Rectal smooth muscle tissue (tissue), 1 donor: ENCODE results near the gene KHNYN.
"Not testable (repeated sequence)": the region's sequence is repeated elsewhere in the genome, so short reads cannot be mapped to it uniquely, and the experiment has no call there.

Experiments
- H3K27ac ChIP-seq: one replicate; pipeline ENCODE4 v1.7.0; 2013; ENCODE audit warnings: low read depth, low read length, inconsistent platforms
- H3K27me3 ChIP-seq: one replicate; pipeline ENCODE4 v1.7.0; 2013; ENCODE audit warnings: low read length; ENCODE audit not compliant: control insufficient read depth, insufficient read depth
- H3K36me3 ChIP-seq: one replicate; pipeline ENCODE4 v1.7.0; 2013; ENCODE audit warnings: low read length; ENCODE audit not compliant: control insufficient read depth, insufficient read depth
- H3K4me1 ChIP-seq: one replicate; pipeline ENCODE4 v1.7.0; 2013; ENCODE audit warnings: low read length; ENCODE audit not compliant: control insufficient read depth, insufficient read depth
- H3K4me3 ChIP-seq: one replicate; pipeline ENCODE4 v1.7.0; 2013; ENCODE audit warnings: low read length
- H3K9ac ChIP-seq: one replicate; pipeline ENCODE4 v1.7.0; 2013; ENCODE audit warnings: low read length

KHNYN gene

GRCh38 chr14:24438223-24439097 is 8.7 kb downstream of the KHNYN start:
- Histone ChIP-seq H3K4me1 (peaks cover 11% of the 10 kb centered on the region), H3K4me3 (no peak overlapping the region), H3K9ac (no peak overlapping the region), H3K27ac (no peak overlapping the region), H3K36me3 (peaks cover 30% of the 10 kb centered on the region), H3K27me3 (no peaks in the 10 kb centered on the region)

- Histone ChIP-seq H3K4me1 (peaks cover 11% of the 10 kb centered on the region), H3K9ac (no peak overlapping the region), H3K36me3 (peaks cover 27% of the 10 kb centered on the region), H3K27me3 (no peaks in the 10 kb centered on the region), H3K27ac (no peak overlapping the region), H3K4me3 (no peak overlapping the region)
Observed at GRCh38 chr14:24439257-24439656, 9.5 kb downstream of the KHNYN start.

GRCh38 chr14:24439830-24440605 is 10.3 kb downstream of the KHNYN start:
- H3K27ac ChIP-seq, result no peak overlapping the region
- no peak overlapping the region for H3K9ac ChIP-seq

GRCh38 chr14:24440606-24441399 is 11.0 kb downstream of the KHNYN start:
- Histone ChIP-seq H3K4me1 (peaks cover 11% of the 10 kb centered on the region), H3K27ac (no peak overlapping the region), H3K9ac (no peak overlapping the region), H3K4me3 (no peak overlapping the region), H3K36me3 (peaks cover 27% of the 10 kb centered on the region), H3K27me3 (no peaks in the 10 kb centered on the region)

More at GRCh38 chr14:24439830-24440605, 10.3 kb downstream of the KHNYN start:
- no peaks in the 10 kb centered on the region for H3K27me3 ChIP-seq
- no peak overlapping the region for H3K4me3 ChIP-seq
- peaks cover 11% of the 10 kb centered on the region for H3K4me1 ChIP-seq
- peaks cover 27% of the 10 kb centered on the region for H3K36me3 ChIP-seq

DNA sequence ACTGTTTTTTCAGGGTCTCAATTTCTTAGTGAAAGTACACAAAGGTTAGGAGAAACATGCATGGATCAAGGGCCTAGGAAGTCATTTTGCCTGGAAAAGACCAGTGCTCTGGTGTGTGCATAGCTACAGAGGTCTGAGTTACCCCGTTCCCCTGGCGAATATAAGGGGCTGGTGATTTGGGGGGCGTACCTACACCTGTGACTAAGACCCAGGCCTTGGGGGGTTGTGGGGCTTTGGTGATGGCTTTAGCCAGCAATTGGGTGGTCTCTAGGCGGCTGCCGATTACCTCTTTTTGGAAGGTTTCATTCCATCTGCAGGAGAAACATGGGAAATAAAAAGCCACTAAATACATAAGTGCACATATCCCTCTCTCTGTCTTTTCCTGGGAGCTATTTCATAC is 11.7 kb downstream of the KHNYN start:
- Histone ChIP-seq H3K9ac (no peak overlapping the region), H3K27ac (peak overlapping the region; percentile 100), H3K4me1 (peaks cover 10% of the 10 kb centered on the region), H3K4me3 (peak overlapping the region; percentile 95), H3K36me3 (peaks cover 23% of the 10 kb centered on the region), H3K27me3 (no peaks in the 10 kb centered on the region)

DNA sequence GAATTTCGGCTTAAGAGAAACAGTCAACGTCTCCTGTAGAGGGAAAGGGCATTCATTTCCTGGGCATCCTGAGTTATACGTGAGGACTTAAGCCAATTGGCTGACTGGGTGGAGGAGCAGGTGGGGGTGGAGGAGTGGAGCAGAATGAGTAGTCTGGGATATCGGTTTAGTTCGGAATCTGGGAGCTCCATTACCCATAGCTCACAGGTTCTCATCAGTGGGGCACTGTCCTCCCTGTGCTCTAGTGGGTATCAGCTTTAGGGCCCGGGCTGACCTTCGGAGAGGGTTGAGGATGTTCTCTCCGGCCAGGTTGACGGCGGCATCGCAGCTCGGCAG is 12.1 kb downstream of the KHNYN start:
- H3K36me3 ChIP-seq, result peaks cover 22% of the 10 kb centered on the region
- peak overlapping the region; percentile 95 for H3K4me3 ChIP-seq
- H3K9ac ChIP-seq, result no peak overlapping the region
- H3K27ac ChIP-seq, result peak overlapping the region; percentile 100
- peaks cover 8% of the 10 kb centered on the region for H3K4me1 ChIP-seq
- H3K27me3 ChIP-seq, result no peaks in the 10 kb centered on the region

DNA sequence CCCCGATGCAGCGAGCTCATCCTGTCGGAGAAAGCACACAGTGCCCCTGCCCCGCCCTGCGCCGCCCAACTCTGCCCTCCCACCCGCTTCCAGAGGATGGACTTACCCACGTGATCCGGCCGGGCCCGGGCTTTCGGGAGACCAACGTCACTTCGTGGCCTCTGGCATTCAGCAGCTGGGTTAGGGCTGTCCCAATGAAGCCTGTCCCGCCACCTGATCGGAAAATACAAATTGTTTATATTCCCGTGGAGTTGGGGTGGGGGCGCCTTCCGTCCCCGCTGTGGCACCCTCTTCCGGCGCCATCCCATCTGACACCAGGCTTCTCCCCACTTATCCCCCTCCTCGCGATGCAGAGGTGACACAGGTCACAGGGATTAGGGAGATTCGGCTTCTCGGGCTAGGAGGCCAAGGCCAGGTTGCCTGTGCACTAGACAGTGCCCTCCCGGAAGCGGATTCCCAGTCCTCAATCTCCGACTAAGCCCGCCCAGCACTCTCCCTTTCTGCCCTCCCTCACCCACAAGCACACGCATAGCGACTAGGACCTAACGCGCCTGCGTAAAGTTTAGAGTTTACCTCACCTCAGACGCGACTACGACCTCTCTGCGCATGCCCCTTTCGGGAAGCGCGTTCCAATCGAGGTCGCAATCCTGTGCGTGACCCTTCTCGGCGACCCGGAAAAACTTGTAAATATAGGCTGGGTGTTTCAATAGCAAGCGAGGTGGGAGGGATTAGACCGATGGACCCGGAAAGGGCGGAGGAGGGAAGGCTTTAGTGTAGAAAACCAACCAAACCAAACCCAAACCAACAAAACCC is 12.7 kb downstream of the KHNYN start, which contains the start of gene SDR39U1:
TSS of gene SDR39U1 (minus strand) at position 537 of the 813 bp plus-strand sequence. CDS start at position 530, 7 bp downstream.
- peak within 1 kb of the TSS; percentile 100 for H3K27ac ChIP-seq
- peak within 1 kb of the TSS; percentile 98 for H3K9ac ChIP-seq
- peaks cover 16% of the 10 kb centered on the region for H3K36me3 ChIP-seq
- peaks cover 8% of the 10 kb centered on the region for H3K4me1 ChIP-seq
- H3K4me3 ChIP-seq, result peak within 1 kb of the TSS; percentile 95
- no peaks in the 10 kb centered on the region for H3K27me3 ChIP-seq

DNA sequence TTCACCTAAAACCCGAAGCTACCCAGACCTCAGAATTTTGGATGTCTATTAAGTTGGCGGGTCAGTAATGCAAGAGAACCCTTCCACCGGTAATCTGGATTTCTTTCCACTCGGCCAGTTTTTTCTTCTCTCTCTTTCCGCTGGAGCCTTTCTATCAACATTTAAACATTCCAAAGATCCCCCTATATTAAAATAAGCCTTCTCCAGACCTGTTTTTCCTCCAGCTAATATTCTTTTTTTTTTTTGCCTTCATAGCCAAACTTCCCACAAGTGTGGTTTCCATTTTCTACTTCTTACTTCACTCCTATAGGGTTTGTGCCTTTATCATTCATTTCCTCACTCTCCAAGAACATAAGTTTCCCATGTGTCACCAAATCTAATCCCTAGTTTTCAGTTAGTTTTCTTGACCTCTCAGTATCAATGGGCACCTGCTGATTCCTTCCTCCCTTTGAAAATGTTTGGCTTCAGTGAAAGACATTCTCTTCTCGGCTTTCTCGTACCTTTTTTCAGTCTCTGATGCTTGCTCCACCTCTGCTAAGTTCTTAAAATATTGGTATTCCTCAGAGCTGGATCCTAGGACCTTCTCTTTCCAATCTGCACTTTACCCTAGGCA is 13.4 kb downstream of the KHNYN start:
- no peaks in the 10 kb centered on the region for H3K27me3 ChIP-seq
- H3K4me1 ChIP-seq, result peaks cover 8% of the 10 kb centered on the region
- peaks cover 12% of the 10 kb centered on the region for H3K36me3 ChIP-seq
- H3K27ac ChIP-seq, result peak overlapping the region; percentile 100
- H3K4me3 ChIP-seq, result peak overlapping the region; percentile 95
- H3K9ac ChIP-seq, result peak overlapping the region; percentile 43

DNA sequence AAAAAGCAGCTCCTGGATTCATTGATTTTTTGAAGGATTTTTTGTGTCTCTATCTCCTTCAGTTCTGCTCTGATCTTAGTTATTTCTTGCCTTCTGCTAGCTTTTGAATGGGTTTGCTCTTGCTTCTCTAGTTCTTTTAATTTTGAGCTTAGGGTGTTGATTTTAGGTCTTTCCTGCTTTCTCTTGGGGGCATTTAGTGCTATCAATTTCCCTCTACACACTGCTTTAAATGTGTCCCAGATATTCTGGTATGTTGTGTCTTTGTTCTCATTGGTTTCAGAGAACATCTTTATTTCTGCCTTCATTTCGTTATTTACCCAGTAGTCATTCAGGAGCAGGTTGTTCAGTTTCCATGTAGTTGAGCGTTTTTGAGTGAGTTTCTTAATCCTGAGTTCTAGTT is 21.1 kb downstream of the KHNYN start:
- not testable (repeated sequence) for H3K4me3 ChIP-seq, H3K27me3 ChIP-seq, H3K27ac ChIP-seq, H3K36me3 ChIP-seq, H3K9ac ChIP-seq, H3K4me1 ChIP-seq

GRCh38 chr14:24456980-24457379 is 27.2 kb downstream of the KHNYN start:
- no peak overlapping the region for H3K9ac ChIP-seq
- H3K4me3 ChIP-seq, result no peak overlapping the region
- no peaks in the 10 kb centered on the region for H3K27me3 ChIP-seq
- H3K27ac ChIP-seq, result no peak overlapping the region
- no peaks in the 10 kb centered on the region for H3K4me1 ChIP-seq
- H3K36me3 ChIP-seq, result no peaks in the 10 kb centered on the region

DNA sequence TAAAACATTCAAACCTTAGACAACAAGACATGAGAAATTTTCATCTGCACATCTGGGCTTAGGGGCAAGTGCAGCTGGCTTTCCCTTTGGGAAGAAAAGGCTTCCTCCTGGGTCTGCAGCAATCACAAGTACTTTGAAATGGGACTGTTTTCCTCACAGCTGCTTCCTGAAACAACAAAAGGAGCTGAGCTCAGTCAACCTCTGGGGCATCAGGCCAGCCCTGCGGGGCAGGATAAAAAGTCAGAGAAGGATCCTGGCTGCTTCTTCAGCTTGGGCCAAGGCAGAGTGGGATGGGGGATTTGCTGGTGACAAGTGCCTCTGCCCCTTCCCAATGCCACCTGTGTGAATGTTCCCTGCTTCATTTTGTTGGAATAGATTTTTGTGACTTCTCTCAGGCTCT is 29.0 kb downstream of the KHNYN start:
- no peaks in the 10 kb centered on the region for H3K4me1 ChIP-seq
- H3K36me3 ChIP-seq, result no peaks in the 10 kb centered on the region
- H3K4me3 ChIP-seq, result no peak overlapping the region
- H3K27ac ChIP-seq, result no peak overlapping the region
- no peak overlapping the region for H3K9ac ChIP-seq
- no peaks in the 10 kb centered on the region for H3K27me3 ChIP-seq
